GM18499 (cell line): Measurements from ENCODE around the gene BCL2A1.

Experiments used
- ATAC-seq: cut with Tn5 transposase; IDR thresholded peaks from one replicate; pipeline ENCODE4 v1.9.1; 2021; ENCODE audit warnings: moderate number of reproducible peaks; ENCODE audit not compliant: insufficient read depth, unreplicated experiment

BCL2A1 gene

GRCh38 chr15:79990280-79990996 is 19.4 kb upstream of the BCL2A1 start:
- no peak for ATAC-seq

GRCh38 chr15:79989682-79990081 is 18.7 kb upstream of the BCL2A1 start:
- no peak for ATAC-seq

GRCh38 chr15:79989183-79989582 is 18.2 kb upstream of the BCL2A1 start:
- ATAC-seq = no peak

GRCh38 chr15:79988448-79989117 is 17.6 kb upstream of the BCL2A1 start:
- no peak for ATAC-seq

- no peak for ATAC-seq
Observed at GRCh38 chr15:79987969-79988368, 17.0 kb upstream of the BCL2A1 start.

- ATAC-seq = no peak
Observed at GRCh38 chr15:79987569-79987955, 16.6 kb upstream of the BCL2A1 start.

GRCh38 chr15:79981831-79982455 is 10.9 kb upstream of the BCL2A1 start:
- ATAC-seq = no peak

- ATAC-seq = peak; percentile 60
Observed at GRCh38 chr15:79978655-79979514, 7.9 kb upstream of the BCL2A1 start.

GRCh38 chr15:79978260-79978654 is 7.3 kb upstream of the BCL2A1 start:
- ATAC-seq = no peak

GRCh38 chr15:79977431-79978054 is 6.5 kb upstream of the BCL2A1 start:
- no peak for ATAC-seq

GRCh38 chr15:79973456-79974195 is 2.6 kb upstream of the BCL2A1 start:
- no peak for ATAC-seq

- no peak for ATAC-seq
Observed at GRCh38 chr15:79972863-79973262, 1.9 kb upstream of the BCL2A1 start.

GRCh38 chr15:79970181-79970580 is 815 bp downstream of the BCL2A1 start:
- no peak for ATAC-seq

- ATAC-seq = no peak
Observed at GRCh38 chr15:79969146-79969545, 1.9 kb downstream of the BCL2A1 start.

GRCh38 chr15:79967298-79968182 is 3.5 kb downstream of the BCL2A1 start:
- no peak for ATAC-seq

- ATAC-seq = no peak
Observed at GRCh38 chr15:79966634-79967297, 4.2 kb downstream of the BCL2A1 start.

- ATAC-seq = no peak
Observed at GRCh38 chr15:79965846-79966630, 5.0 kb downstream of the BCL2A1 start.
